ENCODE results near the gene PLSCR1.
A peak's percentile ranks its signal among the peaks of the same experiment; 100 is the strongest.

Gene PLSCR1

DNA sequence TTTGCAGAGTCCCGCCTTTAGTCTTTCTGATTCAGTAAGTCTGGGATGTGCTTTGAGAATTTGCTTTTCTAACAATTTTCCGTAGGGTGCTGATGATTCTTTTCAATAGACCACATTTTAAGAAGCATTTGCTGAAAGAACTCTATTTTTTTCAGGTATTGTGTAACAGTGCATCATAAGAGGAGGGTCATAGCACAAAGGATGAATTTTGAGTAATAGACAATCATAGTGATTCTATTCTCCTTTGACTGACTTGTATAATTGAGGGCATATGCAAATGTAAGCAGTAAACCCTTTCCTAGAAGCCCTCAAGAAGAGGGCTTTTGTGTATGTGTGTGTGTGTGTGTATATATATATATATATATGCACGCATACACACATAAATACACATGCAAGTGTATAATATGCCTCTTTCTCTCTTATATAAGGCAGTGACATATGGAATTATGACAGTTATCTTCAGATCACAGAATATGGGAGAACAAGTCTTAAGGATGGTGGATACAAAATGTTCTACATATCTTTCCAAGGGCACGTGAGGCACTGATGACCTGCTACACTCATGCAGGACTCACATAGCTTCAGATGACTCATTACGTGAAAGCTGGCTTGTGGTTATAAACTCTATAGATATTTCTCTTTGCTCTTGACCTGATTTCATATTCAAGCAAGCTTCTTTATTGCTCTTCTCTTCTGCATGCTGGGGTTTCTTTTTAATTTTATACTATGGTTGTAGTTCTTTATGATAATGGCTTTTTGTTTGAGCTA lies 6.5 kb upstream of the PLSCR1 start:
- no peak overlapping the region for H3K4me3 ChIP-seq (ENCODE audit: control insufficient read depth, low read depth, low read length)
- TF ChIP-seq, protein P1, sequence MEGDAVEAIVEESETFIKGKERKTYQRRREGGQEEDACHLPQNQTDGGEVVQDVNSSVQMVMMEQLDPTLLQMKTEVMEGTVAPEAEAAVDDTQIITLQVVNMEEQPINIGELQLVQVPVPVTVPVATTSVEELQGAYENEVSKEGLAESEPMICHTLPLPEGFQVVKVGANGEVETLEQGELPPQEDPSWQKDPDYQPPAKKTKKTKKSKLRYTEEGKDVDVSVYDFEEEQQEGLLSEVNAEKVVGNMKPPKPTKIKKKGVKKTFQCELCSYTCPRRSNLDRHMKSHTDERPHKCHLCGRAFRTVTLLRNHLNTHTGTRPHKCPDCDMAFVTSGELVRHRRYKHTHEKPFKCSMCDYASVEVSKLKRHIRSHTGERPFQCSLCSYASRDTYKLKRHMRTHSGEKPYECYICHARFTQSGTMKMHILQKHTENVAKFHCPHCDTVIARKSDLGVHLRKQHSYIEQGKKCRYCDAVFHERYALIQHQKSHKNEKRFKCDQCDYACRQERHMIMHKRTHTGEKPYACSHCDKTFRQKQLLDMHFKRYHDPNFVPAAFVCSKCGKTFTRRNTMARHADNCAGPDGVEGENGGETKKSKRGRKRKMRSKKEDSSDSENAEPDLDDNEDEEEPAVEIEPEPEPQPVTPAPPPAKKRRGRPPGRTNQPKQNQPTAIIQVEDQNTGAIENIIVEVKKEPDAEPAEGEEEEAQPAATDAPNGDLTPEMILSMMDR (conservative IDR thresholded peaks at IDR 0.05; ENCODE audit: control insufficient read depth, insufficient read depth, low read depth, low read length): no peak
- DNase-seq (ENCODE audit: low read depth): peak; percentile 97

DNA sequence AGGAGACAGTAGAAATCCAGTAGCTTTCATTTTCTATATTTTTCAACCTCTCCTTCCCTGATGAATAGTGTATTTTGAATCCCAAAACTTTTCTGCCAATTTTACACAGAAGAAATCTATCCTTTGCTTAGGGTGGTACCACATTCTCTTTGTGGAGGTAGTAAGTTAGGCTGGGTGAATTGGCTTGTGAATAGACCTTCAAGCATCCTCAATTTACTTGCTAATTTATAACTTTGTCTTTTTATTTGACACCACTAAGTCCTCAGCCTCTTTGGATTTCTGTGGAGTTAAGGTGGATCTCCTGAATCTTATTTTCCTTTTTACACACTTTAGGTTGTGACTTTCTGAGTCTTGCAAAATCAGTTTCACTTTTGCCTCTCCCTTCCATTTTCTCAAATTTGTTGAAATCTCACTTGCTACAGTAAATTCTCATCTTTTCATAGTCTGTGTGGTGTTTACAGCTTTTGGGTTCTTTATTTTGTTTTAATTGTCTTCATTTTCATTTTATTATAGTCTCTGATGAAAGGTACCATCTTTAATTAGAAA lies 5.7 kb upstream of the PLSCR1 start:
- no peak overlapping the region for H3K4me3 ChIP-seq (ENCODE audit: control insufficient read depth, low read depth, low read length)
- TF ChIP-seq, protein P1 (conservative IDR thresholded peaks at IDR 0.05; ENCODE audit: control insufficient read depth, insufficient read depth, low read depth, low read length): no peak
- DNase-seq (ENCODE audit: low read depth): no peak

GRCh38 chr3:146547235-146547835 lies 2.9 kb upstream of the PLSCR1 start:
- H3K4me3 ChIP-seq (ENCODE audit: control insufficient read depth, low read depth, low read length): no peak overlapping the region
- DNase-seq (ENCODE audit: low read depth): no peak
- TF ChIP-seq, protein P1 (conservative IDR thresholded peaks at IDR 0.05; ENCODE audit: control insufficient read depth, insufficient read depth, low read depth, low read length): no peak

GRCh38 chr3:146546366-146546965 lies 2.1 kb upstream of the PLSCR1 start:
- TF ChIP-seq, protein P1 (conservative IDR thresholded peaks at IDR 0.05; ENCODE audit: control insufficient read depth, insufficient read depth, low read depth, low read length): no peak
- H3K4me3 ChIP-seq (ENCODE audit: control insufficient read depth, low read depth, low read length): no peak overlapping the region
- no peak for DNase-seq (ENCODE audit: low read depth)

GRCh38 chr3:146544929-146545528 lies 622 bp upstream of the PLSCR1 start:
- no peak for DNase-seq (ENCODE audit: low read depth)
- peak overlapping the region; percentile 84 for H3K4me3 ChIP-seq (ENCODE audit: control insufficient read depth, low read depth, low read length)

DNA sequence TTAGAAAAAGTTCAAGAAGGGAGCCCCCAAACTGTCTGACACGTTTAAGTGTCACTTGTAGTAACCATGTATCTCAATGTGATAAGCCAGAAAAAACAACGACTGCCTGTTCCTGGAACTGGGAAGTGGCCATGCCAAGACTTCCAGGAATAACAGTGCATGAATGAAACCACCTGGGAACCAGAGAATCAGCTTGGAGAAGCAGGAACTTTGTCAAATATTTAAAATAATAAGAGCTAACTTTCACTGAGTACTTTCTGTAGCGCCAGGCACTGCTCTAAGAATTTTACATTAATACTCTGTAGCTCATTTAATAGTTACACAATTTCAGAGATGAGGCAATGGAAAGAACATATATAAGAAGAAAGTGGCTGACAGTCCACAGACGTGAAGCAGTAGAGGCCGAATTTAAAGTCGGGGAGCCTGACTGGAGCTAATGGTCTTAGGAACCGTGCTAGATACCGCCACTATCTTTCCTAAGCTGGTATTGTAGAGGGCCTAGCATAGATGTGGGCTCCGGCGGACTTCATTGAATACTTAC lies 876 bp downstream of the PLSCR1 start:
- H3K4me3 ChIP-seq (ENCODE audit: control insufficient read depth, low read depth, low read length): peak overlapping the region; percentile 84
- TF ChIP-seq, protein P1 (conservative IDR thresholded peaks at IDR 0.05; ENCODE audit: control insufficient read depth, insufficient read depth, low read depth, low read length): no peak
- peak; percentile 59 for DNase-seq (ENCODE audit: low read depth)

More at GRCh38 chr3:146544929-146545528, 622 bp upstream of the PLSCR1 start:
- TF ChIP-seq, protein P1 (conservative IDR thresholded peaks at IDR 0.05; ENCODE audit: control insufficient read depth, insufficient read depth, low read depth, low read length): no peak
